Measurements from ENCODE around the gene SOWAHD. TPM values are rescaled to one million over a fixed set of nuclear protein-coding genes. Genes with fewer than 3 reads are reported as not detected.
"Not testable (repeated sequence)": the region's sequence is repeated elsewhere in the genome, so short reads cannot be mapped to it uniquely, and the experiment has no call there.

The SOWAHD gene
- total RNA-seq, 1 donor from 2014 or later = 2.2 TPM

GRCh38 chrX:119757646-119757978, 776 bp upstream of the SOWAHD start:
- intact Hi-C loops (cut with micrococcal nuclease) = loop anchor here (2.0 to 10.0 kb wide), 6 partner anchors 33 to 289 kb away; partner anchors contain the start of genes NKRF, RPL39, SEPTIN6 and SLC25A5

DNA sequence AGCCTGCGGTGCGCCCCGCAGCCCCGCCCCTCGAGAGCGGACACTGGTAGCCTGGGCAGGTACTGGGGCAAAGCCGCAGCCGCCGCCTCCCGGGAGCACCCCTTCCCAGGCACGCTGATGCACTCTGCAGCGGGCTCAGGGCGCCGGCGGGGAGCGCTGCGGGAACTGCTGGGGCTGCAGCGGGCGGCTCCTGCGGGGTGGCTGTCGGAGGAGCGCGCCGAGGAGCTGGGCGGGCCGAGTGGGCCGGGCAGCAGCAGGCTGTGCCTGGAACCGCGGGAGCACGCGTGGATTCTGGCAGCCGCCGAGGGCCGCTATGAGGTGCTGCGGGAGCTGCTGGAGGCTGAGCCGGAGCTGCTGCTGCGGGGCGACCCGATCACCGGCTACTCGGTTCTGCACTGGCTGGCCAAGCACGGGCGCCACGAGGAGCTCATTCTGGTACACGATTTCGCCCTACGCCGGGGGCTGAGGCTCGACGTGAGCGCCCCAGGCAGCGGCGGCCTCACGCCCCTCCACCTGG, 401 bp downstream of the SOWAHD start:
- intact Hi-C loops (cut with micrococcal nuclease) = loop anchor here (10.0 kb wide), 1 partner anchor 244 kb away; no protein-coding TSS in a partner anchor

GRCh38 chrX:119759248-119759766, 919 bp downstream of the SOWAHD start:
- intact Hi-C loops (cut with micrococcal nuclease) = loop anchor here (10.0 kb wide), 1 partner anchor 245 kb away; no protein-coding TSS in a partner anchor

DNA sequence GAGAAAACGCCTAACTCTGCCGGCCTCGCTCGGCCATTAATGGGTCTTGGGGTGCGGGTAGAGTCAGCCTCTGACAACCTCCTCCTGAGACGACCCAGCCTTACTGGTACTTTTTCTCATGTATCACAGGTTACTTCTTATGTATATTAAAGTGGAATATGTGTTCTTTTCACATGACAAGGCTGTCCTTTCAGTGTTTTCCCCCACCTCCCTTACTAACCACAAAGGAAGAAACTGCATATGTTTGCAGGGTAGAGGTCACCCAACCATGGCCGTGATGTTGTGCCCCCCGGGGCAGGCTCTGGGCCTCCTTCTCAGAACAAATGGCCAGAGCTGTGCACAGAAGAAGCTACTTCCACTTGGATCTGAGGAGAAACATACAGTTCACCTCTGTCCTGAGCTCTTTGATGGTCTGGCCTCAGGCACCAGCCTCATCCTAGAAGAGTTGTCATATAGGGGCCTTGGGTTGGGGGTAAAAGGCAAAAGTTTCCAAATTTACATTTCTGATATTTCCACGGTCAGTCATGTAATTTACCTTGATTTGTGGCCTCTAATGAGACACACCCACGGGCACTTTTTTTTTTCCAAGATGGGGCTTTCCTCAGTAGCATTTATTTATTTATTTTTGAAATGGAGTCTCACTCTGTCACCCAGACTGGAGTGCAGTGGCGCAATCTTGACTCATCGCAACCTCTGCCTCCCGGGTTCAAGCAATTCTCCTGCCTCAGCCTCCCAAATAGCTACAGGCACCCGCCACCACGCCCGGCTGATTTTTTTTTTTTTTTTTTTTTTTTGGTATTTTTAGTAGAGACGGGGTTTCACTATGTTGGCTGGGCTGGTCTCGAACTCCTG, 1.9 kb downstream of the SOWAHD start:
- intact Hi-C loops (cut with micrococcal nuclease) = no loop called here

DNA sequence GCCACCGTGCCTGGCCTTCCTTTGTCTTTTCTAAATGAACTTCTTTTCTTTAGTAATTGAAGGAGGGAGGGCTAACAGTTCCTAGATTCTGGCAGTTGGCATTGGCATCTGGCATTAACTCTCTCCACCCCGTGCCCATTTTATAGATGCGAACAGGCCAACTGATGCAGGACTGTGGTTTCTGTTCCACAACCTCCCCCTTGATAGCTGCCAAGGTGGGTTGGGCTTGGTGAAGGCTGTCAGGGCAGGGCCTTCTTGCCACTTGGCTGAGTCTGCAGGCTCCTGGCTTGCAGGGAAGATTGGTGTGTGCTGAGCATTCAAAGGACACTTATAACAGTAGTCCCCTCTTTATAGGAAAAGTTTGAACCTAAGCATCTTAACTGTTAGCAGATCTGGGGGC, 4.3 kb downstream of the SOWAHD start:
- intact Hi-C loops (cut with micrococcal nuclease) = no loop called here

GRCh38 chrX:119763181-119763580, 4.8 kb downstream of the SOWAHD start:
- intact Hi-C loops (cut with micrococcal nuclease) = no loop called here

DNA sequence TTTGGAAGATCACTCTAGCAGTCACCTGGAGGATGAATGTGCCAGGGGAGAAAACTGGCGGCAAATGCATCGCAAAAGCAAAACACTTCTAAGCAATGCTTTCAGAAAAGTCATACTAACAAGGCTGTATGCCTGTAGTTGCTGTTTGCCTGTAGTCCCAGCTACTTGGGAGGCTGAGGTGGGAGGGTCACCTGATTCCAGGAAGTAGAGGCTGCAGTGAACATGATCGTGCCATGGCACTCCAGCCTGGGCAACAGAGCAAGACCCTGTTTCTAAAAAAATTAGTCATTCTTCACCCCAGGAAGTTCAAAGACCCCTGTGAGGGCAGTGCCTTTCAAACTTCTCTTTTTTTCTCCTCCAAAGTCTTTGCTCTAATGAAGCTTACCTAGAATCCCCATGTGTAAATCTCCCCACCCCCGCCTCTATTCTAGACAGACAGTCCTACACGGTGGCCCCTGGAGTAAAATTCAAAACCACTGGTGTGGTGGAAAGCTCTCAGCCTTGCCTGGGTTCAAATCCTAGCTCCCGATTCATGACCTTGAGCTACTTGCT, 5.5 kb downstream of the SOWAHD start:
- intact Hi-C loops (cut with micrococcal nuclease) = no loop called here

DNA sequence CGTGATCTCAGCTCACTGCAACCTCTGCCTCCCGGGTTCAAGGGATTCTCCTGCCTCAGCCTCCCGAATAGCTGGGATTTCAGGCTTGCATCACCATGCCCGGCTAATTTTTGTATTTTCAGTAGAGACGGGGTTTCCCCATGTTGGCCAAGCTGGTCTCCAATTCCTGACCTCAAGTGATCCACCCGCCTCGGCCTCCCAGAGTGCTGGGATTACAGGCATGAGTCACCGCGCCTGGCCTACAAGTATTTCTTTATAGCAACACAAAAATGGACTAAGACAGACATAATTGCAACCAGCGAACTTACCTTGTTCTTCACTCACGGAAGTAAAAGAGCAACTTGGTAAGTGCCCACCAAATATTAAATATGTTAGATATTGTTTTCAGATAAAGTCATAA, 10.0 kb downstream of the SOWAHD start:
- intact Hi-C loops (cut with micrococcal nuclease) = not testable (repeated sequence)

DNA sequence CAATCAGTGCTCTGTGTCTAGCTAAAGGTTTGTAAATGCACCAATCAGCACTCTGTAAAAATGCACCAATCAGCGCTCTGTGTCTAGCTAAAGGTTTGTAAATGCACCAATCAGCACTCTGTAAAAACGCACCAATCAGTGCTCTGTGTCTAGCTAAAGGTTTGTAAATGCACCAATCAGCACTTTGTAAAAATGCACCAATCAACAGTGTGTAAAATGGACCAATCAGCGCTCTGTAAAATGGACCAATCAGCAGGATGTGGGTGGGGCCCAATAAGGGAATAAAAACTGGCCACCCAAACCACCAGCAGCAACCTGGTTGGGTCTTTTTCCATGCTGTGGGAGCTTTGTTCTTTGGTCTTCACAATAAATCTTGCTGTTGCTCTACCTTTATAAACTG, 11.0 kb downstream of the SOWAHD start:
- intact Hi-C loops (cut with micrococcal nuclease) = not testable (repeated sequence)

- intact Hi-C loops (cut with micrococcal nuclease) = no loop called here
Observed at GRCh38 chrX:119775517-119776238, 17.3 kb downstream of the SOWAHD start.

DNA sequence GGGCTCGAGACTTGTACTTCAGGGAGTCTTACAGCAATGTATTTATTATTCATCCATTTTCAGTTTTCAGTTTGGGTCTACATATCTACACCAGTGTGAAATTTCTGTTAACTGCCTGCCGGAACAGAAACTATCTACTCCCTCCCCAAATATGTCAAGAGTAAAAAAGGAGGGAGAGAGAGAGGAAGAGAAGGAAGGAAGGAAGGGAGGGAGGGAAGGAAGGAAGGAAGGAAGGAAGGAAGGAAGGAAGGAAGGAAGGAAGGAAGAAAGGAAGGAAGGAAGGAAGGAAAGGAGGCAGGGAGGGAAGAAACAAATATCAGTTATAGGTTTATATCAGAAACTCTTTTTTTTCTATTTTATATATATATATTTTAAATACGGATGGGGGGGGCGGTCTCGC, 20.4 kb downstream of the SOWAHD start:
- intact Hi-C loops (cut with micrococcal nuclease) = no loop called here

DNA sequence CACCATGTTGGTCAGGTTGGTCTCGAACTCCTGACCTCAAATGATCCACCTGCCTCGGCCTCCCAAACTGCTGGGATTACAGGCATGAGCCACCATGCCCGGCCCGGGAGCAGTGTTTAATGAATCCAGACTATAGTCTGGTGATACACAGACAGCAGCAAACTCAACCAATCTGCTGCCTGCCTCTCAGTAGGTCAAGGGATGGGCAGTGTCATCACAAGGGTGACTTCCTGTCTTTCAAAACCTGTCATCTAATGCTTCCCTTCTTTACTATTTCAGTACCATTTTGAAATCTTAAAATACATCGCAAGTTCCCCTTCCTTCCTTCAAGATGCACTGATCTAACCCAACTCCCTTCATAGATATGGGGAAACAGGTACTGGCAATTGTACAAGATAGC, 24.6 kb downstream of the SOWAHD start:
- intact Hi-C loops (cut with micrococcal nuclease) = no loop called here

- intact Hi-C loops (cut with micrococcal nuclease) = no loop called here
Observed at GRCh38 chrX:119784747-119785446, 26.5 kb downstream of the SOWAHD start.

DNA sequence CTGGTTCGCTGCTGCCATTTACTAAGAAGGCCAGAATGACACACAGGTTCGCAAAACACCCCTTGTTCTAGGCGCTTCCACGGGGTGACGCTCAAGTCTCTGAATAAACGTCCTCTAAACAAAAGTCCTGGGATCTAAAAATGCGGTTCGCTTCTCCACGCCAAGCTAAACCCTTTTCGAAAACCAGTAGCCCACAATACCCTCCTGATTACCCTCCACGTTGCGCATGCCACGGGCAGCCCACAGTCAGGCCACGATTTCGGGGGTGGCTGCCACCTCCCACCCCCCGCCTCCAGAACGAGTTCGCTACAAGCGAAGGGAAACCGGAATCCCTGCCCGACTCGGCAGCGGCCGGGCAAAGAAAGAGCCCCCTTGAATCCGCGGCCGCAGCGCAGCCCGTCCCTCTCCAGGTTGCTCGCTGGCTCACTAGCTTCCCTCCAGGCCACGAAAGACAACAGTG, 32.6 kb downstream of the SOWAHD start:
- intact Hi-C loops (cut with micrococcal nuclease) = loop anchor here (1.0 to 5.0 kb wide), 7 partner anchors 30 to 324 kb away; partner anchors contain the start of genes NDUFA1, RNF113A and SLC25A5

GRCh38 chrX:119791437-119792231, 33.2 kb downstream of the SOWAHD start, which contains the start of gene RPL39:
RPL39 (minus strand) TSS chrX:119791630; CDS start chrX:119791576, 54 bp downstream.
- intact Hi-C loops (cut with micrococcal nuclease) = loop anchor here (1.0 to 5.0 kb wide), 7 partner anchors 30 to 324 kb away; partner anchors contain the start of genes NDUFA1, RNF113A and SLC25A5

GRCh38 chrX:119801253-119802221, 43.1 kb downstream of the SOWAHD start:
- intact Hi-C loops (cut with micrococcal nuclease) = no loop called here

DNA sequence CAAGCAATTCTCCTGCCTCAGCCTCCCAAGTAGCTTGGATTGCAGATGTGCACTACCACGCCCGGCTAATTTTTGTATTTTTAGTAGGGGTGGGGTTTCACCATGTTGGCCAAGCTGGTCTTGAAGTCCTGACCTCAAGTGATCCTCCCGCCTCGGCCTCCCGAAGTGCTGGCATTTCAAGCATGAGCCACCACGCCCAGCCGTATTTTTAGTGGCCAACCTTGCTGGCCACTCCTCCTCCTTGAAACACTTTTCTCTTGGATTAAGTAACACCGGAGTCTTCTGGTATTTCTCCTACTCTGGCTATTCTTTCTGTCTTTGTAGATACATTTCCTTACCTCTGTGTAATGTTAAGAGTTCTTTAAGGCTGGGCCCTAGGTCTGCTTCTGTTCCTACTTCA, 44.2 kb downstream of the SOWAHD start:
- intact Hi-C loops (cut with micrococcal nuclease) = no loop called here

- intact Hi-C loops (cut with micrococcal nuclease) = not testable (repeated sequence)
Observed at GRCh38 chrX:119808461-119808860, 50.1 kb downstream of the SOWAHD start.

Data from T-helper 2 cell treated with Interferon-gamma antibody and Interleukin-4, amounts not matched to agents 100 ng/mL and 5 ng/mL, for 36 hours (primary cell).